B cell (primary cell): Measurements from ENCODE around the gene XPC. TPM values are rescaled to one million over a fixed set of nuclear protein-coding genes. Genes with fewer than 3 reads are reported as not detected.

Experiments used
- ATAC-seq: fragments of 200-7000 bp; cut with Tn5 transposase; one replicate; pipeline ENCODE4 v1.10.0; 2021; ENCODE audit warnings: low read depth, mild to moderate bottlenecking, moderate number of reproducible peaks, moderate library complexity
- CTCF ChIA-PET: fragments of 350-600 bp; sonication (Branson Sonifier 250); formaldehyde crosslinking; loops from one replicate; lab custom pipeline; 2021; ENCODE audit warnings: antibody characterized with exemption, inconsistent platforms; lab: Charles Lee
- POLR2A ChIA-PET: fragments of 350-600 bp; sonication (Branson Sonifier 250); formaldehyde crosslinking; loops from one replicate; lab custom pipeline; 2021; ENCODE audit warnings: antibody characterized with exemption; lab: Charles Lee
- DNase-seq: peaks from one replicate; pipeline ENCODE4 v3.0.0; 2013
- H2AFZ ChIP-seq: 2 replicates; pipeline ENCODE4 v1.6.1; 2012; ENCODE audit warnings: mild to moderate bottlenecking, low read depth, low read length; ENCODE audit not compliant: insufficient read depth, poor library complexity, severe bottlenecking
- H3K27ac ChIP-seq, 2 donors: 1 replicate in 1 of 2; 2 replicates in 1 of 2; pipeline ENCODE4 v1.5.1; 2012 to 2013; ENCODE audit warnings: low read length in 2 of 2, mild to moderate bottlenecking in 2 of 2, moderate library complexity in 1 of 2
- H3K27me3 ChIP-seq, 4 experiments: fragments of 200-600 bp in 1 of 4; sonication (generic) in 1 of 4; replicated peaks in 1 of 4; 1 replicate in 2 of 4; 2 replicates in 2 of 4; pipeline versions ENCODE4 v1.6.1 to v1.7.0; 2013 to 2016; ENCODE audit warnings: low read length in 3 of 4, mild to moderate bottlenecking in 2 of 4, mixed read lengths in 1 of 4, moderate library complexity in 1 of 4; ENCODE audit not compliant: insufficient read depth in 4 of 4, control insufficient read depth in 3 of 4; ENCODE audit errors: control extremely low read depth in 1 of 4
- H3K36me3 ChIP-seq, 2 experiments: replicated peaks in 1 of 2; 1 replicate in 1 of 2; 2 replicates in 1 of 2; pipeline versions ENCODE4 v1.6.1 to v1.7.1; 2013; ENCODE audit warnings: low read length in 1 of 2; ENCODE audit not compliant: insufficient read depth in 2 of 2, control insufficient read depth in 1 of 2; ENCODE audit errors: control extremely low read depth in 1 of 2, extremely low read depth in 1 of 2
- H3K4me1 ChIP-seq, 2 donors: fragments of 200-600 bp in 1 of 2; sonication (generic) in 1 of 2; 1 replicate in 1 of 2; 2 replicates in 1 of 2; pipeline versions ENCODE4 v1.5.1 to v1.6.1; 2013 to 2017; ENCODE audit warnings: low read length in 2 of 2; ENCODE audit not compliant: control insufficient read depth in 2 of 2, insufficient read depth in 2 of 2
- H3K4me2 ChIP-seq: replicated peaks from 2 replicates; pipeline ENCODE3; 2012; ENCODE audit warnings: mild to moderate bottlenecking, low read depth, low read length; ENCODE audit not compliant: poor library complexity, severe bottlenecking
- H3K4me3 ChIP-seq, 5 experiments: fragments of 200-600 bp in 1 of 5; sonication (generic) in 1 of 5; 1 replicate in 3 of 5; 2 replicates in 2 of 5; pipeline versions ENCODE4 v1.5.1 to v1.7.0; 2011 to 2016; ENCODE audit warnings: low read length in 4 of 5, mild to moderate bottlenecking in 4 of 5, low read depth in 2 of 5, control low read depth in 1 of 5, moderate library complexity in 1 of 5; ENCODE audit not compliant: insufficient read depth in 1 of 5; ENCODE audit errors: control extremely low read depth in 1 of 5, extremely low read depth in 1 of 5
- H3K79me2 ChIP-seq: fragments of 200-600 bp; sonication (generic); one replicate; pipeline ENCODE4 v1.6.0; 2016; ENCODE audit warnings: low read length; ENCODE audit not compliant: control insufficient read depth, insufficient read depth
- H3K9ac ChIP-seq: fragments of 200-600 bp; sonication (generic); 2 replicates; pipeline ENCODE4 v1.6.1; 2017; ENCODE audit warnings: mild to moderate bottlenecking, low read length, moderate library complexity
- H3K9me3 ChIP-seq, 3 donors: one replicate each; pipeline versions ENCODE4 v1.6.1 to v1.7.1; 2013; ENCODE audit warnings: low read length in 2 of 3; ENCODE audit not compliant: control insufficient read depth in 2 of 3, insufficient read depth in 1 of 3; ENCODE audit errors: control extremely low read depth in 1 of 3
- H4K20me1 ChIP-seq: 2 replicates; pipeline ENCODE4 v1.6.0; 2012; ENCODE audit warnings: mild to moderate bottlenecking, low read length; ENCODE audit not compliant: insufficient read depth, control insufficient read depth, poor library complexity, severe bottlenecking
- H3K27ac Mint-ChIP-seq: one replicate; pipeline ENCODE4 v1.8.0; 2021; ENCODE audit warnings: mixed read lengths
- H3K27me3 Mint-ChIP-seq: one replicate; pipeline ENCODE4 v1.8.0; 2021; ENCODE audit warnings: mixed read lengths
- H3K4me1 Mint-ChIP-seq: one replicate; pipeline ENCODE4 v1.8.0; 2021; ENCODE audit warnings: mixed read lengths
- H3K4me3 Mint-ChIP-seq: one replicate; pipeline ENCODE4 v1.8.0; 2021; ENCODE audit warnings: mixed read lengths
- H3K9me3 Mint-ChIP-seq: one replicate; pipeline ENCODE4 v1.8.0; 2022; ENCODE audit warnings: mixed read lengths; ENCODE audit not compliant: insufficient read depth
- EZH2 ChIP-seq: IDR thresholded peaks from 2 replicates; pipeline ENCODE4 v1.6.1; 2012; ENCODE audit warnings: borderline replicate concordance, low read depth, mild to moderate bottlenecking, moderate library complexity, low read length; ENCODE audit not compliant: insufficient read depth, poor library complexity, severe bottlenecking
- WGBS: methylation state at CpG from one replicate; pipeline ENCODE4 v1.1.5; 2013; ENCODE audit warnings: missing lambda C conversion rate; ENCODE audit not compliant: insufficient coverage; 5-methylcytosine and 5-hydroxymethylcytosine counted together
- intact Hi-C: fragments of 100-400 bp; cut with micrococcal nuclease; formaldehyde crosslinking; loops from one replicate; pipeline ENCODE4 v1.10.0; 2022
- polyA plus RNA-seq: library from polyadenylated mRNA; depleted of rRNA; stranded (reverse); fragments of >200 nt; gene quantifications from 2 replicates; pipeline ENCODE4 v1.2.3, GENCODE V29; 2012
- total RNA-seq, 2 donors: library from RNA; stranded (reverse); fragments of 120-200 nt in 1 of 2; gene quantifications; 1 replicate in 1 of 2; 2 replicates in 1 of 2; pipeline versions ENCODE4 v1.2.3 to v1.2.4, GENCODE V29; 2013 to 2022
- TF ChIP-seq, protein P1 (sequence below): fragments of 200-600 bp; IDR thresholded peaks from one replicate; pipeline ENCODE4 v1.8.0; 2022; ENCODE audit warnings: antibody characterized with exemption, mild to moderate bottlenecking

XPC gene
- total and polyA plus RNA-seq, 2 donors (not counting 1 experiment from before 2014, with no cell fraction given) = 22.5 to 67.6 TPM

- TF ChIP-seq, protein P1, sequence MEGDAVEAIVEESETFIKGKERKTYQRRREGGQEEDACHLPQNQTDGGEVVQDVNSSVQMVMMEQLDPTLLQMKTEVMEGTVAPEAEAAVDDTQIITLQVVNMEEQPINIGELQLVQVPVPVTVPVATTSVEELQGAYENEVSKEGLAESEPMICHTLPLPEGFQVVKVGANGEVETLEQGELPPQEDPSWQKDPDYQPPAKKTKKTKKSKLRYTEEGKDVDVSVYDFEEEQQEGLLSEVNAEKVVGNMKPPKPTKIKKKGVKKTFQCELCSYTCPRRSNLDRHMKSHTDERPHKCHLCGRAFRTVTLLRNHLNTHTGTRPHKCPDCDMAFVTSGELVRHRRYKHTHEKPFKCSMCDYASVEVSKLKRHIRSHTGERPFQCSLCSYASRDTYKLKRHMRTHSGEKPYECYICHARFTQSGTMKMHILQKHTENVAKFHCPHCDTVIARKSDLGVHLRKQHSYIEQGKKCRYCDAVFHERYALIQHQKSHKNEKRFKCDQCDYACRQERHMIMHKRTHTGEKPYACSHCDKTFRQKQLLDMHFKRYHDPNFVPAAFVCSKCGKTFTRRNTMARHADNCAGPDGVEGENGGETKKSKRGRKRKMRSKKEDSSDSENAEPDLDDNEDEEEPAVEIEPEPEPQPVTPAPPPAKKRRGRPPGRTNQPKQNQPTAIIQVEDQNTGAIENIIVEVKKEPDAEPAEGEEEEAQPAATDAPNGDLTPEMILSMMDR = no peak
- no peak for TF ChIP-seq EZH2
- Histone ChIP-seq H3K27ac (no peak overlapping the region), H3K27me3 (no peaks in the 10 kb centered on the region), H3K36me3 (no peaks in the 10 kb centered on the region), H3K4me1 (no peaks in the 10 kb centered on the region), H3K9me3 (no peaks in the 10 kb centered on the region), H2AFZ (no peak overlapping the region), H4K20me1 (no peaks in the 10 kb centered on the region), H3K9ac (no peak overlapping the region), H3K4me3 (no peak overlapping the region), H3K4me2 (no peak overlapping the region), H3K79me2 (no peaks in the 10 kb centered on the region)
- H3K27ac Mint-ChIP-seq = no peak overlapping the region
- H3K9me3 Mint-ChIP-seq = no peaks in the 10 kb centered on the region
- intact Hi-C loops = no loop called here
- ChIA-PET CTCF (interaction anchor here (1.3 kb wide), 1 partner anchor 55 kb away, joined by 4 read pairs; no protein-coding TSS in a partner anchor), POLR2A (no interaction called here)
- no peak overlapping the region for H3K4me3 Mint-ChIP-seq
- peaks cover 2% of the 10 kb centered on the region for H3K4me1 Mint-ChIP-seq
- WGBS = 93% methylated on average over 6 of the region's 6 CpGs
- ATAC-seq (no peak), DNase-seq (no peak)
- no peaks in the 10 kb centered on the region for H3K27me3 Mint-ChIP-seq
Observed at GRCh38 chr3:14206548-14207177, 28.3 kb upstream of the XPC start.

- H4K20me1 ChIP-seq = no peaks in the 10 kb centered on the region
- H3K9me3 ChIP-seq = no peaks in the 10 kb centered on the region
- H3K4me3 Mint-ChIP-seq = no peak overlapping the region
- H3K4me1 ChIP-seq = no peaks in the 10 kb centered on the region
- H3K36me3 ChIP-seq = peaks cover 0 to under 1% of the 10 kb centered on the region in 2 experiments
- ChIA-PET POLR2A (interaction anchor here (0.6 kb wide), 1 partner anchor 229 kb away, joined by 3 read pairs; no protein-coding TSS in a partner anchor), CTCF (interaction anchor here (0.7 to 4.5 kb wide), 20 partner anchors 7 to 1645 kb away, joined by 3 to 52 read pairs (median 5); partner anchors contain the start of gene TMEM43)
- H3K27me3 ChIP-seq = no peaks in the 10 kb centered on the region
- no peak for ATAC-seq
- H3K27ac Mint-ChIP-seq = no peak overlapping the region
- no peak overlapping the region for H3K4me2 ChIP-seq
- intact Hi-C loops = no loop called here
- H3K9ac ChIP-seq = no peak overlapping the region
- H3K27me3 Mint-ChIP-seq = no peaks in the 10 kb centered on the region
- no peaks in the 10 kb centered on the region for H3K9me3 Mint-ChIP-seq
- no peak for TF ChIP-seq EZH2
- TF ChIP-seq, protein P1 = no peak
- H3K4me1 Mint-ChIP-seq = peaks cover 2% of the 10 kb centered on the region
- no peaks in the 10 kb centered on the region for H3K79me2 ChIP-seq
- no peak overlapping the region for H3K27ac ChIP-seq
- H3K4me3 ChIP-seq = no peak overlapping the region
- DNase-seq = no peak
- H2AFZ ChIP-seq = no peak overlapping the region
- WGBS = 70% methylated on average over 9 of the region's 11 CpGs
Observed at GRCh38 chr3:14204515-14205284, 26.3 kb upstream of the XPC start.
